Activated CD4-positive, alpha-beta T cell treated with anti-CD3 and anti-CD28 coated beads for 36 hours (primary cell): ENCODE data around the gene FOLR3. TPM values are rescaled to one million over a fixed set of nuclear protein-coding genes. Genes with fewer than 3 reads are reported as not detected.
A peak's percentile ranks its signal among the peaks of the same experiment; 100 is the strongest.

ENCODE experiments used
- ATAC-seq: fragments of 200-7000 bp; cut with Tn5 transposase; one replicate; pipeline ENCODE4 v1.10.0; 2021; ENCODE audit warnings: mild to moderate bottlenecking, moderate library complexity
- CTCF ChIA-PET: fragments of 350-600 bp; sonication (Branson Sonifier 250); formaldehyde crosslinking; loops from one replicate; lab custom pipeline; 2021; ENCODE audit warnings: antibody characterized with exemption; lab: Charles Lee
- POLR2A ChIA-PET: fragments of 350-600 bp; sonication (Branson Sonifier 250); formaldehyde crosslinking; loops from one replicate; lab custom pipeline; 2021; ENCODE audit warnings: antibody characterized with exemption, inconsistent platforms; lab: Charles Lee
- DNase-seq: peaks from one replicate; pipeline ENCODE4 v3.0.0-alpha.2; 2020
- H3K27ac Mint-ChIP-seq: one replicate; pipeline ENCODE4 v1.8.0; 2021; ENCODE audit warnings: mixed read lengths
- H3K27me3 Mint-ChIP-seq: one replicate; pipeline ENCODE4 v1.8.0; 2021; ENCODE audit warnings: mixed read lengths
- H3K36me3 Mint-ChIP-seq: one replicate; pipeline ENCODE4 v1.8.0; 2021; ENCODE audit warnings: low read depth, mixed read lengths
- H3K4me1 Mint-ChIP-seq: one replicate; pipeline ENCODE4 v1.8.0; 2021; ENCODE audit warnings: mixed read lengths
- H3K4me3 Mint-ChIP-seq: one replicate; pipeline ENCODE4 v1.8.0; 2021; ENCODE audit warnings: mild to moderate bottlenecking, moderate library complexity, mixed read lengths
- H3K9me3 Mint-ChIP-seq: one replicate; pipeline ENCODE4 v1.8.0; 2021; ENCODE audit warnings: low read depth, mixed read lengths
- intact Hi-C, 2 experiments: fragments of 100-400 bp; cut with DNase I in 1 of 2; cut with micrococcal nuclease in 1 of 2; formaldehyde crosslinking; loops; one replicate each; pipeline versions ENCODE4 v1.14.2 to v1.15.1; 2022 to 2024; cut with DNase I, micrococcal nuclease
- total RNA-seq, 2 experiments: library from RNA; stranded (reverse); gene quantifications; one replicate each; pipeline ENCODE4 v1.2.3, GENCODE V29; 2021

FOLR3 gene
- total RNA-seq, 2 experiments from 2014 or later = not detected

DNA sequence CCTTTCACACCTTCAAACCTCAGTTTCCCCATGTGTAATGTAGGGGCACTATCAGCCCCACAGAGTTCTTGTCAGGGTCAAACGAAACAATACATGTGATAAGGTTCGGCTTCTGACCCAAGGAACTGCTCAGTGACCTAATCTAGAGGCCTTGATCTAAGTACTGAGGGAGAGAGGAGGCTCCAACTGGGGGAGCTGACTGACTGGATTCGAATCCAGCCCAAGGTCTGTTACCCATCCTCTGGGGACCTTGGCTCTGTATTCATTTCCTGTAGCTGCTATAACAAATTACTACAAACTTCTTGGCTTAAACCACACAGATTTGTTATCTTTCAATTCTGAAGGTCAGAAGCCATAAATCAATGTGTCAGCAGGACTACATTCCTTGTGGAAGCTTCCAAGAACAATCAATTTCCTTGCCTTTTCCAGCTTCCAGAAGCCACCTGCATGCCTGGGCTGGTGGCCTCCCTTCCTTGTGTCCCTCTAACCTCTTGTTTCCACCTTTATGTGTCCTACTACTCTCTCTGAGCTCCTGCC, 12.3 kb upstream of the FOLR3 start:
- Mint-ChIP-seq H3K27ac (no peak overlapping the region), H3K4me1 (no peaks in the 10 kb centered on the region), H3K27me3 (peaks cover 3% of the 10 kb centered on the region), H3K36me3 (no peaks in the 10 kb centered on the region), H3K4me3 (no peak overlapping the region), H3K9me3 (peaks cover 3% of the 10 kb centered on the region)
- ChIA-PET POLR2A (no interaction called here), CTCF (interaction anchor here (1.7 kb wide), 1 partner anchor 21 kb away, joined by 8 read pairs; no protein-coding TSS in a partner anchor)
- no peak for DNase-seq
- intact Hi-C loops = no loop called here
- ATAC-seq = no peak

DNA sequence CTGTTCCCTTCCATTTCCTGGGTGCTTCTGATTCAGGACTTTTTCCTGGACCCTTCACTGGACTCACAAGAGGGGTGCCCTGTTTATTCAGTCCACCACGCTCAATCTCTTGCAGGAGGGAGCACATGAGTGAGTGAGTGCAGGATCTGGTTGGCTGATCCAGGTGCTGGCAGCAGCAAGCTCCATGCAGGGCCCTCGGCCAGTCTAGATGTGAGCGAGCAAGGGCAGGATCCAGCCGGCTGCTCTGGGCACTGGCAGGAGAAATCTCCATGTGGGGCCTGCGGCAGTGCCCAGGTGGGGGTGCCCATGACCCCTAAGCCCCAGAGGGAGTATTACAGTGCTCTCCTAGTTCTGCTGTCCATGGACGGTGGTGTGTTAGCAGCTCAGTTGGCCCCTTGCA, 11.5 kb upstream of the FOLR3 start:
- H3K4me1 Mint-ChIP-seq = no peaks in the 10 kb centered on the region
- peaks cover 2% of the 10 kb centered on the region for H3K36me3 Mint-ChIP-seq
- H3K27ac Mint-ChIP-seq = no peak overlapping the region
- CTCF ChIA-PET = interaction anchor here (1.7 kb wide), 1 partner anchor 20 kb away, joined by 8 read pairs; no protein-coding TSS in a partner anchor
- ATAC-seq = no peak
- peaks cover 7% of the 10 kb centered on the region for H3K27me3 Mint-ChIP-seq
- POLR2A ChIA-PET = no interaction called here
- DNase-seq = no peak
- no peak overlapping the region for H3K4me3 Mint-ChIP-seq
- intact Hi-C loops = no loop called here
- peaks cover 9% of the 10 kb centered on the region for H3K9me3 Mint-ChIP-seq

DNA sequence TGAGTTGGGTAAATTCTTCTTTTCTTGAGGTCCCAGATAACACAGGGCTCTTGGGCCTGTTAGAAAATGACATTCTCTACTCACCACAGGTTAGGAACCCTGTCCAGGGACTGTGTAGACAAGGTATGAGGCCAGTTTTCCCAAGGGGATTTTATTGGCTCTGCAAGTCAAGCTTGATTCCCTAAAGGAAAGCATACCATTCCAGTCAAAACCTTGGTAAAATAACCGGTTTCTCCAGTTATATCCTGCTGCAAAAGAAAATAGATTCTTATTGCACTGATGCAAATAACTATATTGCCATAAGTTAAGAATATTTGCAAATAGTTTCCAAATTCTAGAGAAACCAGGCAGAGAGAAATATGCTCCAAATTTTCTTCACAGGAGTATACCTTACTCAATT, 9.6 kb upstream of the FOLR3 start:
- peaks cover 11% of the 10 kb centered on the region for H3K9me3 Mint-ChIP-seq
- peaks cover 3% of the 10 kb centered on the region for H3K36me3 Mint-ChIP-seq
- H3K27ac Mint-ChIP-seq = no peak overlapping the region
- no peaks in the 10 kb centered on the region for H3K4me1 Mint-ChIP-seq
- DNase-seq = no peak
- peaks cover 7% of the 10 kb centered on the region for H3K27me3 Mint-ChIP-seq
- ATAC-seq = no peak
- CTCF ChIA-PET = interaction anchor here (0.9 to 2.6 kb wide), 2 partner anchors 18 to 149 kb away, joined by 3 to 11 read pairs; no protein-coding TSS in a partner anchor
- intact Hi-C loops = no loop called here
- H3K4me3 Mint-ChIP-seq = no peak overlapping the region
- POLR2A ChIA-PET = no interaction called here

DNA sequence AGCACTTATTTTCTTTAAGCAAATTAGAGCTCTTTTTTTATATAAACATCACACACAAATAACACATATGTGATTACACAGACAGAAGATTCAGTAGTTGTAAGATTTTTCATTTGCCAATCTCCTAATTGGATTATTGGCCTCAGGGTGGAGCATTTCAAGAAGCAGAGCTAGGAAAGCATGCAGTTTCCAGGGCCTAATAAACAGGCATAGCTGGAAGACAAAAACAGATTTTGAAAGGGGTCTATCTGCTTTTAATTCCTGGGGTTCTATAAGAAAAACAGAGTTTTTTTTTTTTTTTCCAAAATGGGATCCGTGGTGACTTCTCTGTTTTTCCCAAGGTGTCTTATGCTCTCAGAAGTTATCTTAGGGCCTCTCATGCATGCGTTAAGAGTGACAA, 7.6 kb upstream of the FOLR3 start:
- no peak for ATAC-seq
- Mint-ChIP-seq H3K4me1 (no peaks in the 10 kb centered on the region), H3K9me3 (peaks cover 11% of the 10 kb centered on the region), H3K27me3 (peaks cover 13% of the 10 kb centered on the region), H3K27ac (no peak overlapping the region), H3K4me3 (no peak overlapping the region), H3K36me3 (peaks cover 3% of the 10 kb centered on the region)
- intact Hi-C loops = no loop called here
- POLR2A ChIA-PET = no interaction called here
- no peak for DNase-seq
- CTCF ChIA-PET = interaction anchor here (0.7 to 1.5 kb wide), 3 partner anchors 17 to 115 kb away, joined by 3 to 4 read pairs (median 4); no protein-coding TSS in a partner anchor

DNA sequence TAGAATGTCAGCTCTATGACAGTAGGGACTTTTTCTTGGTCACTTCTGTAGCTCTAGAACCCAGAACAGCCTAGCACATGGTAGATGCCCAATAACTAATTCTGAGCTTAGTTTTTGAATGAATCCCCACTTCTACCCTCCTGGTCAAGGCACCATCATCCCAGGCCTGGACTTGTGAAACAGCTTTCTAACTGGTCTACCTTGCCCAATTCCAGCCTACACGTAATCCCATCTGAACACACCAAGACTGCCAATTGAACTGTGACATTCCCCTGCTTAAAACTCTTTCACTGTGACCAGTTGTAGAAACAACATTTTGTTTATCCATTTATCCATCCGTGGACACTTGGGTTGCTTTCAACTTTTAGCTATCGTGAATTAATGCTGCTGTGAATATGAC, 6.1 kb upstream of the FOLR3 start:
- POLR2A ChIA-PET = interaction anchor here (0.7 kb wide), 1 partner anchor 107 kb away, joined by 6 read pairs; no protein-coding TSS in a partner anchor
- Mint-ChIP-seq H3K36me3 (peaks cover 3% of the 10 kb centered on the region), H3K4me3 (no peak overlapping the region), H3K27ac (no peak overlapping the region), H3K9me3 (peaks cover 11% of the 10 kb centered on the region), H3K4me1 (no peaks in the 10 kb centered on the region), H3K27me3 (peaks cover 15% of the 10 kb centered on the region)
- CTCF ChIA-PET = interaction anchor here (0.6 to 1.2 kb wide), 6 partner anchors 10 to 152 kb away, joined by 3 to 6 read pairs (median 3); no protein-coding TSS in a partner anchor
- ATAC-seq (no peak), DNase-seq (no peak)
- intact Hi-C loops = no loop called here

DNA sequence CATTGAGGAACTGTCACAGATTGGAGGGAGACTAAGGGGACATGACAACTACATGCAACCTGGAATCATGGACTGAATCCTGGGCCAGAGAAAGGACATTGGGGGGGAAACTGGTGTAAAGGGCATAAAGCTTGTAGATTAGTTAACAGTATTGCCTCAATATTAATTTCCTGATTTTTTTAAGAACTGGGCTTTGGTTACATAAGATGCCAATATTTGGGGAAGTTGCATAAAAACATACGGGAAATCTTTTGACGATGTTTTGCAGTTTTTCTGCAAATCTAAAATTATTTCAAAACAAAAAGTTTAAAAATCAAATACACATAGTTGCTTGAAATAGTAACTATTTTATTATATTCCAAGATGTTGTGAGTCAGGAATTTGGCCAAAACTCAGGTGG, 2.9 kb upstream of the FOLR3 start:
- H3K4me3 Mint-ChIP-seq = no peak overlapping the region
- peaks cover 10% of the 10 kb centered on the region for H3K9me3 Mint-ChIP-seq
- ChIA-PET POLR2A (no interaction called here), CTCF (interaction anchor here (1.7 kb wide), 1 partner anchor 11 kb away, joined by 7 read pairs; no protein-coding TSS in a partner anchor)
- peaks cover 3% of the 10 kb centered on the region for H3K36me3 Mint-ChIP-seq
- no peak overlapping the region for H3K27ac Mint-ChIP-seq
- no peak for DNase-seq
- H3K27me3 Mint-ChIP-seq = peaks cover 15% of the 10 kb centered on the region
- intact Hi-C loops = no loop called here
- no peak for ATAC-seq
- peaks cover 2% of the 10 kb centered on the region for H3K4me1 Mint-ChIP-seq

DNA sequence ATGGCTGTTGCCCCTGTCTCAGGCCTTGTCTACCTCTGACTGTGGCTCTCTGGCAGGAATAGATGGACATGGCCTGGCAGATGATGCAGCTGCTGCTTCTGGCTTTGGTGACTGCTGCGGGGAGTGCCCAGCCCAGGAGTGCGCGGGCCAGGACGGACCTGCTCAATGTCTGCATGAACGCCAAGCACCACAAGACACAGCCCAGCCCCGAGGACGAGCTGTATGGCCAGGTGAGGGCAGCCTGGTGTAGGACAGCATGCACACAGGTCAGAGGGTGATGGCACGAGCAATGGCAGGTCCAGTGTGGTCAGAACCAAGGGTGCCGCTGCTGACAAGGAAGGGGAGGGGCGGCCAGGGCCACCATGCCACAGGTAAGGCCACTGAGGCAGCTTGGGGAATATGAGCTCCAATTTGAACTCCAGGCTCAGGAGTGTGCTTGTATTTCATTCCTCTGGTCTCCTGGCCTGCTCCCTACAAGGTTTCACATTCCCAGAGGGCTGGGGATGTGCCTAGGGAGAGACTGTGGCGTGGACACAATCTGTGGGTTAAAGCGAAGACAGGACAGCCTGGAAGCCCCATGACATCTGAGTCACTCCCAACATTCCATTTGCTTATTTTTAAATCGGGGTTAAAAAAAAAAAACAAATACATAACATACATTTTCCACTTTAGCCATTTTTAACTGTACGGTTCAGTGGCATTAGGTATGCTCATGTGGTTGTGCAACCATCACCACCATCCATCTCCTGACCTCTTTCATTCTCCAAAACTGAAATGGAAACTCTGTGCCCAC, 562 bp downstream of the FOLR3 start:
- no peak overlapping the region for H3K4me3 Mint-ChIP-seq
- intact Hi-C loops = no loop called here
- ChIA-PET POLR2A (no interaction called here), CTCF (no interaction called here)
- ATAC-seq (no peak), DNase-seq (no peak)
- H3K4me1 Mint-ChIP-seq = peaks cover 8% of the 10 kb centered on the region
- H3K27me3 Mint-ChIP-seq = peaks cover 12% of the 10 kb centered on the region
- no peaks in the 10 kb centered on the region for H3K36me3 Mint-ChIP-seq
- H3K27ac Mint-ChIP-seq = no peak overlapping the region
- no peaks in the 10 kb centered on the region for H3K9me3 Mint-ChIP-seq

DNA sequence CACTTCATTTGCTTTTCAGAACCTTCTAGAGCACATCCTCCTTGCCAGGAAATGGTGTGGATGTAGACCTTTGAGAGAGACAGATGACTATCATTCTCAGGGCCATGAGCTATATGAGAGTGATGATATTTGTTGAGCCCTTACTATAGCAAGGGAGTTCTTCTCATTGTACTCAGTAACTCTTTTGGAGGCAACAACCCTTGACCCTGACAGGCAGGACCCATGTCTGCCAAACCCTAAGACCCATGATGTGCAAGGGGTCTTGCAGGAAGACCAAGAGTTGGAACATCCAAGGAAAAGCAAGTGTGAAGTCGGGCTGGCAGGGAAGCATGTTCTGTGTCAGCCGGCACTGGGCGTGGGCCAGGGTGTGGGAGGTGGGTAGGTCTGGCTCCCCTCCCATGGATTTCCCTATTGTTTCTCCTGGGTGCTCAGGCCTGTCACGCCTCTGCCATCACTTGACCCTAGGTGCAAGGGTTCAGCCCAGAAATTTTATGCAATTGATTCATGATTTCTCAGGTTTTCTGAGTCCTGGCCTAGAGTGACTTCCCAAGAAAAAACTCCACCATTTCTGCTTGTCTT, 1.2 kb downstream of the FOLR3 start:
- no peak overlapping the region for H3K4me3 Mint-ChIP-seq
- no peaks in the 10 kb centered on the region for H3K9me3 Mint-ChIP-seq
- no peak overlapping the region for H3K27ac Mint-ChIP-seq
- H3K36me3 Mint-ChIP-seq = no peaks in the 10 kb centered on the region
- intact Hi-C loops = no loop called here
- H3K27me3 Mint-ChIP-seq = peaks cover 13% of the 10 kb centered on the region
- DNase-seq (no peak), ATAC-seq (peak; percentile 31)
- ChIA-PET CTCF (no interaction called here), POLR2A (no interaction called here)
- peaks cover 15% of the 10 kb centered on the region for H3K4me1 Mint-ChIP-seq

DNA sequence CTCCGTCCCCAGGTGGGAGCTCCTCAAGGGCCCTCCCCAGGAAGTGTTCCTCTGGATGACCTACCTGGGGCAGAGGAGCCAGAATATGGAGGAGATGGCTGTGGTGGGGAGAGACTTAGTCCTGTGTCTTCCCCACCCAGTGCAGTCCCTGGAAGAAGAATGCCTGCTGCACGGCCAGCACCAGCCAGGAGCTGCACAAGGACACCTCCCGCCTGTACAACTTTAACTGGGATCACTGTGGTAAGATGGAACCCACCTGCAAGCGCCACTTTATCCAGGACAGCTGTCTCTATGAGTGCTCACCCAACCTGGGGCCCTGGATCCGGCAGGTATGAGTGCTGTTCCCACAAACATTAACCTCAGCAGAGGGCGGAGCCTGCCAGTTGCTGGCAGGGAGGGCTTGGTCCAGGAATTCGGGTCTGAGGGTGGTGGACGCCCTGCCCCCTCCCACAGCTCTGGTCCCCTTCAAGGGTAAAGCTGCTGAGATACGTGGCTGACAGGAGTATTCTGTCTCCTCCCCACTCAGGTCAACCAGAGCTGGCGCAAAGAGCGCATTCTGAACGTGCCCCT, 3.4 kb downstream of the FOLR3 start:
- Mint-ChIP-seq H3K36me3 (no peaks in the 10 kb centered on the region), H3K9me3 (no peaks in the 10 kb centered on the region), H3K4me1 (peaks cover 16% of the 10 kb centered on the region), H3K4me3 (no peak overlapping the region), H3K27ac (no peak overlapping the region), H3K27me3 (peaks cover 14% of the 10 kb centered on the region)
- POLR2A ChIA-PET = no interaction called here
- ATAC-seq = no peak
- intact Hi-C loops = no loop called here
- no peak for DNase-seq
- CTCF ChIA-PET = interaction anchor here (1.0 kb wide), 1 partner anchor 150 kb away, joined by 3 read pairs; no protein-coding TSS in a partner anchor

DNA sequence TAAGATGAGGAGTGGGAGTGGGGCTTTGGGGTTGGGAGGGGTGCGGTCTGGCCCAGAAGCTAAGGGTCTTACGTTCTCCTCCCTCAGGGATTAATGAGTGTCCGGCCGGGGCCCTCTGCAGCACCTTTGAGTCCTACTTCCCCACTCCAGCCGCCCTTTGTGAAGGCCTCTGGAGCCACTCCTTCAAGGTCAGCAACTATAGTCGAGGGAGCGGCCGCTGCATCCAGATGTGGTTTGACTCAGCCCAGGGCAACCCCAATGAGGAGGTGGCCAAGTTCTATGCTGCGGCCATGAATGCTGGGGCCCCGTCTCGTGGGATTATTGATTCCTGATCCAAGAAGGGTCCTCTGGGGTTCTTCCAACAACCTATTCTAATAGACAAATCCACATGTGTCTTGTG, 4.0 kb downstream of the FOLR3 start:
- no peak for ATAC-seq
- DNase-seq = no peak
- H3K4me1 Mint-ChIP-seq = peaks cover 16% of the 10 kb centered on the region
- no peak overlapping the region for H3K4me3 Mint-ChIP-seq
- intact Hi-C loops = no loop called here
- CTCF ChIA-PET = interaction anchor here (1.0 kb wide), 1 partner anchor 151 kb away, joined by 3 read pairs; no protein-coding TSS in a partner anchor
- no peak overlapping the region for H3K27ac Mint-ChIP-seq
- no peaks in the 10 kb centered on the region for H3K9me3 Mint-ChIP-seq
- peaks cover 14% of the 10 kb centered on the region for H3K27me3 Mint-ChIP-seq
- POLR2A ChIA-PET = no interaction called here
- no peaks in the 10 kb centered on the region for H3K36me3 Mint-ChIP-seq

DNA sequence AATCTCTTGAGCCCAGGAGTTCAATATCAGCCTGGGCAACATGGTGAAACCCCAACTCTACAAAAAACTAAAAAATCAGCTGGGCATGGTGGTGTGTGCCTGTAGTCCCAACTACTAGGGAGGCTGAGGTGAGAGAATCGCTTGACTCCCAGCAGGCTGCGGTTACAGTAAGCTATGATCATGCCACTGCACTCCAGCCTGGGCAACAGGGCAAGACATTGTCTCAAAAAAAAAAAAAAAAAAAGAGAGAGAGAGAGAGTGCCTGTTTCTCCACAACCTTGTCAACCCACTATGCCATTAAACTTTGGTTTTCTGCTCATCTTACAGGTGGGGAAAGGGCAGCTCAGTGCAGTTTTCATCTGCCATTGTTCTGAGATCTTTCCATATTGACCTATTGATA, 5.1 kb downstream of the FOLR3 start:
- Mint-ChIP-seq H3K4me1 (peaks cover 16% of the 10 kb centered on the region), H3K4me3 (no peak overlapping the region), H3K27me3 (peaks cover 14% of the 10 kb centered on the region), H3K9me3 (no peaks in the 10 kb centered on the region), H3K36me3 (no peaks in the 10 kb centered on the region), H3K27ac (no peak overlapping the region)
- intact Hi-C loops = loop anchor here (2.0 to 5.0 kb wide), 4 partner anchors 28 to 163 kb away; partner anchors contain the start of genes ANAPC15 (in 1 of the 2), INPPL1 (in 1 of the 2) and LAMTOR1 (in 1 of the 2)
- CTCF ChIA-PET = interaction anchor here (0.6 to 1.4 kb wide), 4 partner anchors 56 to 1097 kb away, joined by 3 to 6 read pairs (median 4); no protein-coding TSS in a partner anchor
- ATAC-seq = peak; percentile 21
- DNase-seq = no peak
- POLR2A ChIA-PET = no interaction called here
